RWPE2 (cell line): ENCODE measurements around the gene TRAF3IP1.
A peak's percentile ranks its signal among the peaks of the same experiment; 100 is the strongest.
"Not testable (repeated sequence)": the region's sequence is repeated elsewhere in the genome, so short reads cannot be mapped to it uniquely, and the experiment has no call there.

Experiments used
- ATAC-seq: fragments of 200-7000 bp; cut with Tn5 transposase; 3 replicates; pipeline ENCODE4 v1.9.1; 2021; ENCODE audit warnings: low read depth
- DNase-seq: peaks from one replicate; pipeline ENCODE4 v3.0.0-alpha.2; 2020; ENCODE audit warnings: low spot score
- H3K27ac ChIP-seq: fragments of 450-650 bp; 2 replicates; pipeline ENCODE4 v1.5.1; 2017; ENCODE audit warnings: mild to moderate bottlenecking; ENCODE audit not compliant: poor library complexity, severe bottlenecking
- H3K27me3 ChIP-seq: fragments of 250-450 bp; sonication (Bioruptor Pico); 2 replicates; pipeline ENCODE4 v1.5.1; 2021; ENCODE audit warnings: mild to moderate bottlenecking, moderate library complexity; ENCODE audit not compliant: insufficient read depth, poor library complexity, severe bottlenecking
- H3K36me3 ChIP-seq: fragments of 250-450 bp; sonication (Bioruptor Pico); 2 replicates; pipeline ENCODE4 v1.5.1; 2020; ENCODE audit warnings: low read depth, mild to moderate bottlenecking, moderate library complexity
- H3K4me1 ChIP-seq: fragments of 250-450 bp; sonication (Bioruptor Pico); 2 replicates; pipeline ENCODE4 v1.5.1; 2021; ENCODE audit warnings: mild to moderate bottlenecking, moderate library complexity; ENCODE audit not compliant: insufficient read depth, poor library complexity, severe bottlenecking
- H3K4me3 ChIP-seq: fragments of 250-450 bp; sonication (Bioruptor Pico); 2 replicates; pipeline ENCODE4 v1.5.1; 2021; ENCODE audit warnings: mild to moderate bottlenecking, moderate library complexity; ENCODE audit not compliant: severe bottlenecking
- H3K9me3 ChIP-seq: fragments of 250-450 bp; sonication (Bioruptor Pico); 2 replicates; pipeline ENCODE4 v1.5.1; 2021; ENCODE audit warnings: mild to moderate bottlenecking, moderate library complexity; ENCODE audit not compliant: severe bottlenecking
- TF ChIP-seq, protein P1 (sequence below): fragments of 450-650 bp; IDR thresholded peaks from one replicate; pipeline ENCODE4 v1.5.1; 2017; ENCODE audit warnings: mild to moderate bottlenecking, moderate library complexity; ENCODE audit not compliant: poor library complexity, severe bottlenecking

TRAF3IP1 gene

DNA sequence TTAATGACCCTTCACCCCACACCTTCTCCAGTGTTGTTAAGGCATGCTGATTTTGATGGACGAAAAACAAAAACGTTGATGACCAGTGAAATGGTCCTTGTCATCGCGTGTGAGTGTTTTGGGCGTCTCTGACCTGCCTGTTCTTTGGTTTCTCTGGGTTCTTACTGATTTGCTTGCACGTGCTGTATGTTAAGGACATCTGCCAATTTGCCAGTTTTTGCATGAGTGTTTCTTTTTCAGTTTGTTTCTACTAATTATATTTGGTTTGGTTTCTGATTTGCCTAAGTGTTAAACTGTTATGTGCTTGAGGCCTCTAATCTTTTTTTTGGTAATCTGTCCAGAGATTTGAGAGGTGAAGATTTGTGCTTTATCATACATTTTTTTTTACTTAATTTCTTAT is 14.6 kb downstream of the TRAF3IP1 start:
- Histone ChIP-seq H3K36me3 (peaks cover 28% of the 10 kb centered on the region), H3K4me1 (peaks cover 7% of the 10 kb centered on the region), H3K27me3 (no peaks in the 10 kb centered on the region), H3K4me3 (no peak overlapping the region), H3K27ac (no peak overlapping the region), H3K9me3 (no peaks in the 10 kb centered on the region)
- DNase-seq (no peak), ATAC-seq (no peak)
- TF ChIP-seq, protein P1, sequence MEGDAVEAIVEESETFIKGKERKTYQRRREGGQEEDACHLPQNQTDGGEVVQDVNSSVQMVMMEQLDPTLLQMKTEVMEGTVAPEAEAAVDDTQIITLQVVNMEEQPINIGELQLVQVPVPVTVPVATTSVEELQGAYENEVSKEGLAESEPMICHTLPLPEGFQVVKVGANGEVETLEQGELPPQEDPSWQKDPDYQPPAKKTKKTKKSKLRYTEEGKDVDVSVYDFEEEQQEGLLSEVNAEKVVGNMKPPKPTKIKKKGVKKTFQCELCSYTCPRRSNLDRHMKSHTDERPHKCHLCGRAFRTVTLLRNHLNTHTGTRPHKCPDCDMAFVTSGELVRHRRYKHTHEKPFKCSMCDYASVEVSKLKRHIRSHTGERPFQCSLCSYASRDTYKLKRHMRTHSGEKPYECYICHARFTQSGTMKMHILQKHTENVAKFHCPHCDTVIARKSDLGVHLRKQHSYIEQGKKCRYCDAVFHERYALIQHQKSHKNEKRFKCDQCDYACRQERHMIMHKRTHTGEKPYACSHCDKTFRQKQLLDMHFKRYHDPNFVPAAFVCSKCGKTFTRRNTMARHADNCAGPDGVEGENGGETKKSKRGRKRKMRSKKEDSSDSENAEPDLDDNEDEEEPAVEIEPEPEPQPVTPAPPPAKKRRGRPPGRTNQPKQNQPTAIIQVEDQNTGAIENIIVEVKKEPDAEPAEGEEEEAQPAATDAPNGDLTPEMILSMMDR, result no peak

DNA sequence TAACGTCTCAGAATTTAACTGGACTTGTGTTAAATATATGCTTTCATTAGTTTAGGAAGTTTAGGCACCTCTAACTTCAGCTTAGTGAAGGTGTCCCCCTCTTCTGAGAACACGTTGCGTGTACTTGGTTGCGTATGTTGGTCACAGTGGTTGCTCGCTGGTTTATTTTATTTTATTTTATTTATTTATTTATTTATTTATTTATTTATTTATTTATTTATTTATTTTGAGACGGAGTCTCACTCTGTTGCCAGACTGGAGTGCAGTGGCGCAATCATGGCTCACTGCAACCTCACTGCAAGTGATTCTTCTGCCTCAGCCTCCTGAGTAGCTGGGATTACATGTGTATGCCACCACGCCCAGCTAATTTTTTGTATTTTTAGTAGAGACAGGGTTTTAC is 15.3 kb downstream of the TRAF3IP1 start:
- not testable (repeated sequence) for H3K27me3 ChIP-seq, H3K4me3 ChIP-seq, H3K27ac ChIP-seq, H3K4me1 ChIP-seq, H3K9me3 ChIP-seq, DNase-seq, ATAC-seq
- peaks cover 25% of the 10 kb centered on the region for H3K36me3 ChIP-seq

DNA sequence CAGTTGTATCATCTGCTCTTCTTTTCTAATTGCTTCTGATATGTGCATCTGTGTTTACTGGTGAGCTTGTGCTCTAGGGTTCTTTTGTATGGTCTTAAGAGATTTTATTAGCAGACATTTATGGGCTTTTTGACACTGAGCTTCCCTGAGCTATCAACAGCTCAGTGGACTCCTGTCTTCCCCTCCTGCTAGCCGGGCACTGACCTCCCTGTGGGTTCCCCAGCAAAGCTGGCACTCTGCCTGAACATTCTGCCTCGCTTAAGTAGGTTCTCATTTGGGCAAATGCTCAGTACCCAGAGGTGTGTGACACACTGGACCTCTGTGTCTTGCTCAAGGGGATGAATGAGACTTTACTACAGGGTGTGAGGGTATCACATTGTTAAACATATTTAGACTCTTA is 15.8 kb downstream of the TRAF3IP1 start:
- H3K27me3 ChIP-seq, result no peaks in the 10 kb centered on the region
- no peak for ATAC-seq
- TF ChIP-seq, protein P1, result no peak

DNA sequence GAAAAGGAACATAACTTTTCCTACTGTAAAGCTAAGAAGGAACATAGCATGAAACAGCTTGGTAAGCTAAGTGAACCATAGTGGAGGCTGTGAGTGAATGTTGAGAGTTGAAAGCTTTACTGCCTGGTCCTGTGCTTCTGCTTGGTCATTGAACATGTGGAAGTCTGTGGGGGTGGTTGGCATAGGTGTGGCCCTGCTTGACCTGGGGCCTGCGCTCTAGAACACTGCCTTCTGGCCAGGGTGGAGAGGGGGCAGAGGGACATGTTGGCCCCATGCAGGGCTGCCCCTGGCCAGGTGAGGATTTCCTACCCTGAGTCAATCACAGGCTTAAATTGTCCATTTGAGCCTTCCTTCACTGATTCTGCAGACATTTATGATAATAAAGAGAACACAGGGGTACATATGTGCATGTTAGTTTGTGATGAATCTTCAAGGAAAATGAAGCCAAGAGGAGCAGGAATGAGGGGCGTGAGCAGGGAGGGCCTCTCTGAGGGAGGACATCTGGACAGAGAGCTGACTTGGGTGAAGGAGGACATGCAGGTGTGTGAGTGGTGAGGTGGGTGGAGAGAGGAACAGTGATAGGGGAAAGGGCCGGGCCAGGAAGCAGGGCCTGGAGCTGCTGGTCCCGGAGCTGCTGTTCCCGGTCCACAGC is 16.6 kb downstream of the TRAF3IP1 start:
- TF ChIP-seq, protein P1, result no peak
- Histone ChIP-seq H3K36me3 (peaks cover 25% of the 10 kb centered on the region), H3K4me3 (no peak overlapping the region), H3K27ac (no peak overlapping the region), H3K27me3 (no peaks in the 10 kb centered on the region), H3K9me3 (no peaks in the 10 kb centered on the region), H3K4me1 (peaks cover 7% of the 10 kb centered on the region)
- ATAC-seq (no peak), DNase-seq (no peak)

More for the DNA sequence above, 15.8 kb downstream of the TRAF3IP1 start:
- Histone ChIP-seq H3K27ac (no peak overlapping the region), H3K36me3 (peaks cover 25% of the 10 kb centered on the region), H3K4me1 (peaks cover 7% of the 10 kb centered on the region), H3K9me3 (no peaks in the 10 kb centered on the region), H3K4me3 (no peak overlapping the region)
- peak; percentile 28 for DNase-seq

DNA sequence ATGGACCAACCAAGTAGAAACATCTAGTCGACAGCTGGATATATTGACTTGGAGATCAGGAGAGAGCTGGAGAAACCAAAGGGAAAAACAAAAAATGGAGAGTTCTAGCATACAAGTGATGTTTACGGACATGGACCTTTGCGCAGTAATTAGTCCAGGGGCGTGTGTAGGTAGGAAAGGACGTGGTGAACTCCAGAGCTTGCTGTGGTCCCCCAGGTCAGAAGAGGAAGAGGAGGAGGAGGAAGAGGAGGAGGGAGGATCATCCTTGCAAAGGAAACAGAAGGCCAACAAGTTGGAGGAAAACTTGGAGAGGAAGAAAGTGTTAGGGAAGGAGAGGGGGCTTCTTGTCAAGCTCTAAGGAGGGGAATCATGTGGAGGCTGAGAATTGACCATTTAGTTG is 17.5 kb downstream of the TRAF3IP1 start:
- DNase-seq (no peak), ATAC-seq (no peak)
- no peak overlapping the region for H3K4me3 ChIP-seq
- peaks cover 25% of the 10 kb centered on the region for H3K36me3 ChIP-seq
- TF ChIP-seq, protein P1, result no peak
- H3K4me1 ChIP-seq, result peaks cover 7% of the 10 kb centered on the region
- H3K27me3 ChIP-seq, result no peaks in the 10 kb centered on the region
- H3K27ac ChIP-seq, result no peak overlapping the region
- no peaks in the 10 kb centered on the region for H3K9me3 ChIP-seq
